GM12872 (cell line): ENCODE data around the gene KRTCAP2.

Experiments
- CTCF ChIP-seq: IDR thresholded peaks from 3 replicates; pipeline ENCODE4 v1.5.1; 2011; ENCODE audit warnings: low read depth, mild to moderate bottlenecking, low read length, moderate library complexity; ENCODE audit not compliant: insufficient read depth

The KRTCAP2 gene

GRCh38 chr1:155134880-155135414, 38.2 kb downstream of the KRTCAP2 start:
- no peak for TF ChIP-seq CTCF

DNA sequence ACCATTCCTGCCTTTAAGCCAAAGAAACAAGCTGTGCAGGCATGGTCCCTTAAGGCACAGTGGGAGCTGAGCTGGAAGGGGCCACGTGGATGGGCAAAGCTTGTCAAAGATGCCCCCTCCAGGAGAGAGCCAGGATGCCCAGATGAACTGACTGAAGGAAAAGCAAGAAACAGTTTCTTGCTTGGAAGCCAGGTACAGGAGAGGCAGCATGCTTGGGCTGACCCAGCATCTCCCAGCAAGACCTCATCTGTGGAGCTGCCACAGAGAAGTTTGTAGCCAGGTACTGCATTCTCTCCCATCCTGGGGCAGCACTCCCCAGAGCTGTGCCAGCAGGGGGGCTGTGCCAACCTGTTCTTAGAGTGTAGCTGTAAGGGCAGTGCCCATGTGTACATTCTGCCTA, 38.8 kb downstream of the KRTCAP2 start:
- no peak for TF ChIP-seq CTCF

DNA sequence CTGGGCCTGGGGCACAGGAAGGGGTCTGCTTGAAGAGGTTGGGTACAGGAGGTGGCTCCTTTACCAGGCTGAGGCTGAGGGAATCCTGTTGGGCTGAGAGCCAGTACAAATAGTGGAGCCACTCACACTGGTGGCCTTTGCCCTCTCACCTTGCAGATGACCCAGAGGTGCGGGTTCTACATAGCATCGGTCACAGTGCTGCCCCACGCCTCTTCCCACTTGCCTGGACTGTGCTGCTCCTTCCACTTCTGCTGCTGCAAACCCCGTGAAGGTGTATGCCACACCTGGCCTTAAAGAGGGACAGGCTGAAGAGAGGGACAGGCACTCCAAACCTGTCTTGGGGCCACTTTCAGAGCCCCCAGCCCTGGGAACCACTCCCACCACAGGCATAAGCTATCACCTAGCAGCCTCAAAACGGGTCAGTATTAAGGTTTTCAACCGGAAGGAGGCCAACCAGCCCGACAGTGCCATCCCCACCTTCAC, 39.3 kb downstream of the KRTCAP2 start:
- TF ChIP-seq CTCF = no peak

GRCh38 chr1:155131856-155132255, 41.2 kb downstream of the KRTCAP2 start:
- TF ChIP-seq CTCF = no peak

- no peak for TF ChIP-seq CTCF
These were observed 41.8 kb downstream of the KRTCAP2 start for GRCh38 chr1:155131285-155131684.

DNA sequence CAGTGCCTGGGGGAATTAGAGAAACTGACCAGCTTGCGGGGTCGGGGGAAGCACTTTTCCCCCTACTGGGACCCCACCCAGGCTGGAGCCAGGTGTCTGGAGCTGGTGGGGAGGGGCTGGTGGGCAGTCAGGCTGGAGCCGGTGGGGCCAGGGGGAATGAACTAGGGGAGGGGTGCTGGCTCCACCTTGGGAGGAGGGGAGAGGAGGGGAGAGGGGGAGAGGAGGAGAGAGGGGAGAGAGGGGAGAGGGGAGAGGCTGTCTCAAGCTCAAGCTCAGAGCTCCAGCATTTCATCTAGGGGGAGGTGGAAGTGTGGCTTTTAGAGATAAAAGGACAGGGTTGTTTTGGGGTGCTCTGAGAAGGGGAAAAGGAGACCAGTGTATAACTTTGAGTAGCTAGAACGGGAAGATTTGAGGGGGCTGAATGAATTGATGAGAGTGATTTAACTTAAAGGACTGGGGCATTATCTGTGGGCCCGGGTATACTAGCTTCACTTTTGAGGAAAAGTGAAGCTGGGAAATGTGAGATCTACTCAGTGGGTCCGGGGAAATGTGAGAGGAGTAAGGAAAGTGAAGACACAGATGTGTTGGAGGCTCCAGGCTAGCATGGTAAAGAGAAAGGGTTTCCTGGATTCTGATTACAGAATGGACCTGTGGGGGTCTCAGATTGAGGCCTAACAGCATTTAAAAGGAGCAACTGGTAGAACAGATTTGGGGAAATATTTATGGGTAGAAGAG, 42.7 kb downstream of the KRTCAP2 start:
- no peak for TF ChIP-seq CTCF

- TF ChIP-seq CTCF = no peak
These were observed 44.2 kb downstream of the KRTCAP2 start for GRCh38 chr1:155128755-155129473.
